Psoas muscle (tissue), 8 donors: Measurements from ENCODE around the gene TMPRSS6. TPM values are rescaled to one million over a fixed set of nuclear protein-coding genes. Genes with fewer than 3 reads are reported as not detected.

Experiments used
- ATAC-seq, 4 donors: fragments of 200-7000 bp; cut with Tn5 transposase; one replicate each; pipeline ENCODE4 v1.9.1; 2020; ENCODE audit warnings: moderate library complexity in 3 of 4, mild to moderate bottlenecking in 2 of 4
- DNase-seq, 2 donors: peaks; one replicate each; pipeline ENCODE4 v3.0.0-alpha.2; 2020
- H3K27ac ChIP-seq: fragments of 200-600 bp; one replicate; pipeline ENCODE4 v1.8.0; 2022
- H3K27me3 ChIP-seq, 3 donors: fragments of 200-600 bp in 1 of 3; one replicate each; pipeline versions ENCODE4 v1.6.1 to v1.8.0; 2013 to 2022; ENCODE audit warnings: low read length in 2 of 3, mild to moderate bottlenecking in 2 of 3, moderate library complexity in 1 of 3; ENCODE audit not compliant: insufficient read depth in 3 of 3
- H3K36me3 ChIP-seq, 2 donors: fragments of 200-600 bp in 1 of 2; one replicate each; pipeline versions ENCODE4 v1.6.1 to v1.8.0; 2013 to 2022; ENCODE audit warnings: low read depth in 1 of 2, mild to moderate bottlenecking in 1 of 2, moderate library complexity in 1 of 2; ENCODE audit not compliant: insufficient read depth in 1 of 2
- H3K4me1 ChIP-seq: fragments of 200-600 bp; one replicate; pipeline ENCODE4 v1.8.0; 2022
- H3K4me3 ChIP-seq: fragments of 200-600 bp; one replicate; pipeline ENCODE4 v1.8.0; 2022; ENCODE audit warnings: mild to moderate bottlenecking
- H3K9me3 ChIP-seq: fragments of 200-600 bp; one replicate; pipeline ENCODE4 v1.8.0; 2022
- WGBS, 3 donors: extraction: QIAGEN DNeasy Blood & Tissue Kit; methylation state at CpG; one replicate each; pipeline versions ENCODE4 v1.1.6 to v1.1.7; 2013; 5-methylcytosine and 5-hydroxymethylcytosine counted together
- intact Hi-C, 2 donors: fragments of 100-400 bp; cut with DNase I; formaldehyde crosslinking; loops; one replicate each; pipeline versions ENCODE4 v1.11.0 to v1.14.2; 2022
- polyA plus RNA-seq, 3 donors: library from polyadenylated mRNA; stranded (reverse); fragments of 200-250 nt; gene quantifications; one replicate each; pipeline ENCODE4 v1.2.3, GENCODE V29; 2013
- total RNA-seq, 4 donors: library from RNA; stranded (reverse); fragmentation: NEBNext Ultra II Directional in 2 of 4; extraction: Animal tissue kit (Norgen Biotek cat#: 25700) in 2 of 4; gene quantifications; one replicate each; pipeline versions ENCODE4 v1.2.1 to v1.2.4, GENCODE V29; 2021 to 2023
- TF ChIP-seq, protein P1 (sequence below): fragments of 200-600 bp; IDR thresholded peaks from one replicate; pipeline ENCODE4 v1.8.0; 2022; ENCODE audit warnings: antibody characterized with exemption
- donor health status: healthy with polysubstance abuse.
- donor health status: DM: no; HTN: no; CAD: no; lungs with moderate emphysema.
- donor health status: Bipolar disorder and iron deficiency.
- donor health status: healthy.
- donor health status: DM: yes; HTN: yes; CAD: no.
- donor health status: DM: no; HTN: no; CAD: no.
- donor health status: DM: no; HTN: no; CAD: no.
- donor health status: DM: yes; HTN: yes; CAD: no.

Gene TMPRSS6
- total and polyA plus RNA-seq, 7 donors: not detected

DNA sequence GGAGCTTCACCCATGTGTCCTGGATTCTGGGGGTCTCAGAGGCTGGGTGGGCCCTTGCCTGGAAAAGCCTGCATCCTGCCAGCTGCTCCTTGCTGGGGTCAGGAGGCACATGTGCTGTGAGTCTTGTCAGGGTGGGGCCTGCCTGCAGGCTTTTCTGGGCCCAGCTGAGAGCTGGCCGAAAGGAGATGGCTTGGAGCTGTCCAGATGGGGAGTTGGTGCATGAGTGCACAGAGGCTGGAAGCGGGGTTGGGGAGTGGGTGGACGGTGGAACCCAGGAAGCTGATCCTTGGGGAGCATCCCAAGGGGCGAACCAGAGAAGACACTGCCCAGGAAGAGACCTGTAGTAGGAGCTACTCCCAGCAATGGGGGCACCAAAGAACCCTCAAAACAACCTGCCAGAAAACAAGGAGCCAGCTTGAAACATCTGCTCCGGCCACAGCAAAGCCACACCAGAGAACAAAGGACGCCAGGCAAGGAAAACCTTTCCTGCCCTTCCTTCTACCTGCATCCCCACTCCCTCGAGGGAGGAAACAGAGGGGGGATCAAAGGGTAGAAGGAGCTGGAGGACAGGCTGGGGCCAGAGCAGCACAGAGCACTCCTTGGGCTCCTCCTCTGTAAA is 66.2 kb downstream of the TMPRSS6 start:
- DNase-seq (no peak), ATAC-seq (no peak)
- no peaks in the 10 kb centered on the region for H3K4me1 ChIP-seq
- 58 to 62% (median 59%) methylated on average over 7 of the region's 7 CpGs for WGBS, 3 donors
- H3K27ac ChIP-seq: no peak overlapping the region
- no peak overlapping the region for H3K4me3 ChIP-seq
- TF ChIP-seq, protein P1, sequence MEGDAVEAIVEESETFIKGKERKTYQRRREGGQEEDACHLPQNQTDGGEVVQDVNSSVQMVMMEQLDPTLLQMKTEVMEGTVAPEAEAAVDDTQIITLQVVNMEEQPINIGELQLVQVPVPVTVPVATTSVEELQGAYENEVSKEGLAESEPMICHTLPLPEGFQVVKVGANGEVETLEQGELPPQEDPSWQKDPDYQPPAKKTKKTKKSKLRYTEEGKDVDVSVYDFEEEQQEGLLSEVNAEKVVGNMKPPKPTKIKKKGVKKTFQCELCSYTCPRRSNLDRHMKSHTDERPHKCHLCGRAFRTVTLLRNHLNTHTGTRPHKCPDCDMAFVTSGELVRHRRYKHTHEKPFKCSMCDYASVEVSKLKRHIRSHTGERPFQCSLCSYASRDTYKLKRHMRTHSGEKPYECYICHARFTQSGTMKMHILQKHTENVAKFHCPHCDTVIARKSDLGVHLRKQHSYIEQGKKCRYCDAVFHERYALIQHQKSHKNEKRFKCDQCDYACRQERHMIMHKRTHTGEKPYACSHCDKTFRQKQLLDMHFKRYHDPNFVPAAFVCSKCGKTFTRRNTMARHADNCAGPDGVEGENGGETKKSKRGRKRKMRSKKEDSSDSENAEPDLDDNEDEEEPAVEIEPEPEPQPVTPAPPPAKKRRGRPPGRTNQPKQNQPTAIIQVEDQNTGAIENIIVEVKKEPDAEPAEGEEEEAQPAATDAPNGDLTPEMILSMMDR: no peak
- no peaks in the 10 kb centered on the region for H3K36me3 ChIP-seq
- peaks cover 0 to 44% (median 0%) of the 10 kb centered on the region in 3 donors for H3K27me3 ChIP-seq
- H3K9me3 ChIP-seq: no peaks in the 10 kb centered on the region
- intact Hi-C loops: loop anchor here in 1 of 2 donors (10.0 kb wide), 1 partner anchor 259 kb away; no protein-coding TSS in a partner anchor

DNA sequence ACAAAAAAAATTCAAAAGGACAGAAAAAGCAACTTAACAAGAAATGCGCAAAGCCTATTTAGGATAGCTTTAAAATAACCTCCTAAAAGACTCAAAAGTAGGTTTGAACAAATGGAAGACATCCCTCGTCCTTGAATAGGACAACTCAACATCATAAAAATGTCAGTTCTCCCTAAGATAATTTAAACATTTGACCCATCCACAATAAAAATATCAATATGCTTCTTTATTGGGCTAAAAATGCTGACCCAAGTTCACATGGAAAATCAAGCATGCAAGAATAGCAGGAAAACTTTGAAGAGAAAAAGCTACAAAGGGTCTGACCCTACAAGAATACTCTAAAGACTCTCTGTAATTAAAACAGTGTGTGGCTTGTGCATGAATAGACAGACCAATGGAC is 70.0 kb downstream of the TMPRSS6 start:
- Histone ChIP-seq H3K27ac (no peak overlapping the region), H3K4me3 (no peak overlapping the region), H3K9me3 (no peaks in the 10 kb centered on the region), H3K36me3 (no peaks in the 10 kb centered on the region), H3K4me1 (no peaks in the 10 kb centered on the region), H3K27me3 (peaks cover 0 to 56% (median 2%) of the 10 kb centered on the region in 3 donors)
- intact Hi-C loops: no loop called here
- DNase-seq (no peak), ATAC-seq (no peak)
- WGBS, 3 donors: 80 to 85% (median 85%) methylated on average over 2 of the region's 2 CpGs
- TF ChIP-seq, protein P1: no peak

DNA sequence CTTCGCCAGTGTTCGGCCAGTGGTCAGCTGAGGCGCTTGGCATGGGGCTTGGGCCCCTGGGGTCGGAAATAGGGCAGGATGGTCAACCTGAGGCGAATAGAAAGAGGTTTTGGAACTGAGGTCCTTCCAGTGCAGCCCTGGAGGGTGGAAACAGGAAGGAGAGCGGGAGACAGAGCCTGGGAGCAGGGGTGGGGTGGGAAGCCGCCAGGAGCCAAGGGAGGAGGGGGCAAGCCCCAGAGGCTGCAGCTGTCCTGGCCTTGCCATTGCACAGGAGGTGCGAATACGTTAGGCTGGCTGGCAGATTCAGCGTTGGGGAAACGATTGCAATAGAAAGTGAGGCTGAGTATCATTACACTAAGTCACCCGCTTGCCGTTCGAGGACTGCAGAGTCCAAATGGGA is 71.8 kb downstream of the TMPRSS6 start:
- Histone ChIP-seq H3K4me1 (no peaks in the 10 kb centered on the region), H3K27ac (no peak overlapping the region), H3K9me3 (no peaks in the 10 kb centered on the region), H3K4me3 (no peak overlapping the region), H3K27me3 (peaks cover 0 to 48% (median 2%) of the 10 kb centered on the region in 3 donors), H3K36me3 (no peaks in the 10 kb centered on the region)
- TF ChIP-seq, protein P1: no peak
- DNase-seq (no peak), ATAC-seq (no peak)
- 33 to 37% (median 35%) methylated on average over 14 of the region's 14 CpGs for WGBS, 3 donors
- intact Hi-C loops: no loop called here

DNA sequence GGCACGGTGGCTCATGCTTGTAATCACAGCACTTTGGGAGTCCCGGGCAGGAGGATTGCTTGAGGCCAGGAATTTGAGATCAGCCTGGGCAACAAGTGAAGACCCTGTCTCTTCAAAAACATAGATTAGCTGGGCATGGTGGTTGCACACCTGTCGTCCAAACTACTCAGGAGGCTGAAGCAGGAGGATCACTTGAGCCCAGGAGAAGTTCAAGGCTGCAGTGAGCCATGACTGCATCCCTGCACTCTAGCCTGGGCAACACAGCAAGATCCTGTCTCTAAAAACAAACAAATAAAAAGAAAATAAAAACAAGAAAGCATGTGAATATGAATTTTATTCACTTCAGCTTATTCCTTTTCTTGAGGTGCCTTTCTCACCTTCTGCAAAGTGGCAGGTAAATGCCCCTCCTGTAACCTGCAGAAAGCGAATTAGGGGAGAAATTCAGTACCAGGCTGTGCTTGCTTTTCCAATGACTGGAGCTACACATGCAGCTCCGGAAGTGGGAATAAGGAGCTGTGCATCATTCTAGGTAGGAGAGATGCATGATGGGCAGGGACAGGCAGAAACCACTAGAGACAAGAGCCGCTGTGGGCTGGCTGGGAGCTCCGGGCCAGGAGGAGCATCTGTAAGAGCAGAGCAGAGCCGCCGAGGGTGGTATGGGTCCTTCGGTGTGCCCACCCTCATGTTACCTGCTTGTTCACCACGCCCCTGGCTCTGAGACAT is 72.7 kb downstream of the TMPRSS6 start:
- H3K9me3 ChIP-seq: no peaks in the 10 kb centered on the region
- H3K4me3 ChIP-seq: no peak overlapping the region
- DNase-seq (no peak), ATAC-seq (no peak)
- H3K36me3 ChIP-seq: no peaks in the 10 kb centered on the region
- no peak overlapping the region for H3K27ac ChIP-seq
- peaks cover 0 to 41% (median 2%) of the 10 kb centered on the region in 3 donors for H3K27me3 ChIP-seq
- 76 to 79% (median 77%) methylated on average over 11 of the region's 11 CpGs for WGBS, 3 donors
- H3K4me1 ChIP-seq: no peaks in the 10 kb centered on the region
- TF ChIP-seq, protein P1: no peak
- intact Hi-C loops: no loop called here
